K562 treated with DMSO at 1 percent for 4 hours (cell line): Measurements from ENCODE around the gene MT1X. TPM values are rescaled to one million over a fixed set of nuclear protein-coding genes. Genes with fewer than 3 reads are reported as not detected.

Experiments used
- total RNA-seq: library from RNA; unstranded; fragments of 300-600 nt; gene quantifications from 2 replicates; pipeline ENCODE4 v1.2.3, GENCODE V29; 2022; ENCODE audit not compliant: insufficient read depth

MT1X gene
- 12.9 TPM in 1 of 2 replicates, not detected in the other for total RNA-seq

GRCh38 chr16:56681939-56682702, at the start of gene MT1X:
Gene MT1X (plus strand): TSS chr16:56682470. CDS start chr16:56682541, 71 bp downstream.

GRCh38 chr16:56637814-56638750, 44.2 kb upstream of the MT1X start, which contains the start of gene MT1A:
Gene MT1A (plus strand): TSS chr16:56638666. CDS start chr16:56638739, 73 bp downstream.

GRCh38 chr16:56651586-56651985, 30.7 kb upstream of the MT1X start, which contains the start of gene MT1B:
Gene MT1B (plus strand): TSS chr16:56651886. CDS start chr16:56651954, 68 bp downstream.

GRCh38 chr16:56657555-56658326, 24.5 kb upstream of the MT1X start, which contains the start of gene MT1F:
Gene MT1F (plus strand): TSS chr16:56657959. CDS start chr16:56658059, 100 bp downstream.

GRCh38 chr16:56667581-56668571, 14.4 kb upstream of the MT1X start, which contains the start of gene MT1G:
Gene MT1G (minus strand): TSS chr16:56668065. CDS start chr16:56667993, 72 bp downstream.

GRCh38 chr16:56669005-56669839, 13.0 kb upstream of the MT1X start, which contains the start of gene MT1H:
Gene MT1H (plus strand): TSS chr16:56669814. CDS start chr16:56669885, 71 bp downstream.

GRCh38 chr16:56729735-56730662, 47.7 kb downstream of the MT1X start, which contains the start of gene NUP93:
Gene NUP93 (plus strand): TSS chr16:56730129. CDS start chr16:56748248, 18,119 bp downstream.

Other genes with a start within 250 kb of the MT1X start
- gene NUDT21, start 231.1 kb upstream of the MT1X start, total RNA-seq, result 39.5 and 63.7 TPM in 2 replicates
- gene OGFOD1, start 230.9 kb upstream of the MT1X start, total RNA-seq, result 23.1 and 26.9 TPM in 2 replicates
- gene BBS2, start 162.4 kb upstream of the MT1X start, total RNA-seq, result 12.4 and 21.7 TPM in 2 replicates
- not detected in 2 replicates for gene MT4, start 117.4 kb upstream of the MT1X start, total RNA-seq
- not detected in 2 replicates for gene MT3, start 92.9 kb upstream of the MT1X start, total RNA-seq
- 10.0 and 23.8 TPM in 2 replicates for gene MT2A, start 73.9 kb upstream of the MT1X start, total RNA-seq
- gene MT1E, start 56.7 kb upstream of the MT1X start, total RNA-seq, result not detected in 2 replicates
- gene MT1M, start 49.8 kb upstream of the MT1X start, total RNA-seq, result not detected in 2 replicates
- gene MT1A, start 43.8 kb upstream of the MT1X start, total RNA-seq, result not detected in 2 replicates
- not detected in 2 replicates for gene MT1B, start 30.6 kb upstream of the MT1X start, total RNA-seq
- not detected in 2 replicates for gene MT1F, start 24.5 kb upstream of the MT1X start, total RNA-seq
- not detected in 2 replicates for gene MT1G, start 14.4 kb upstream of the MT1X start, total RNA-seq
- gene MT1H, start 12.7 kb upstream of the MT1X start, total RNA-seq, result not detected in 2 replicates
- 55.8 and 61.2 TPM in 2 replicates for gene NUP93, start 47.7 kb downstream of the MT1X start, total RNA-seq
- gene SLC12A3, start 182.7 kb downstream of the MT1X start, total RNA-seq, result not detected in 2 replicates
- 107 and 129 TPM in 2 replicates for gene HERPUD1, start 249.7 kb downstream of the MT1X start, total RNA-seq